GM15510 (cell line): ENCODE measurements around the gene HHATL.

ENCODE experiments used
- POLR2A ChIP-seq: IDR thresholded peaks from 3 replicates; pipeline ENCODE4 v1.6.1; 2011; ENCODE audit warnings: borderline replicate concordance; ENCODE audit not compliant: insufficient read length; ENCODE audit errors: extremely low read depth

The HHATL gene

DNA sequence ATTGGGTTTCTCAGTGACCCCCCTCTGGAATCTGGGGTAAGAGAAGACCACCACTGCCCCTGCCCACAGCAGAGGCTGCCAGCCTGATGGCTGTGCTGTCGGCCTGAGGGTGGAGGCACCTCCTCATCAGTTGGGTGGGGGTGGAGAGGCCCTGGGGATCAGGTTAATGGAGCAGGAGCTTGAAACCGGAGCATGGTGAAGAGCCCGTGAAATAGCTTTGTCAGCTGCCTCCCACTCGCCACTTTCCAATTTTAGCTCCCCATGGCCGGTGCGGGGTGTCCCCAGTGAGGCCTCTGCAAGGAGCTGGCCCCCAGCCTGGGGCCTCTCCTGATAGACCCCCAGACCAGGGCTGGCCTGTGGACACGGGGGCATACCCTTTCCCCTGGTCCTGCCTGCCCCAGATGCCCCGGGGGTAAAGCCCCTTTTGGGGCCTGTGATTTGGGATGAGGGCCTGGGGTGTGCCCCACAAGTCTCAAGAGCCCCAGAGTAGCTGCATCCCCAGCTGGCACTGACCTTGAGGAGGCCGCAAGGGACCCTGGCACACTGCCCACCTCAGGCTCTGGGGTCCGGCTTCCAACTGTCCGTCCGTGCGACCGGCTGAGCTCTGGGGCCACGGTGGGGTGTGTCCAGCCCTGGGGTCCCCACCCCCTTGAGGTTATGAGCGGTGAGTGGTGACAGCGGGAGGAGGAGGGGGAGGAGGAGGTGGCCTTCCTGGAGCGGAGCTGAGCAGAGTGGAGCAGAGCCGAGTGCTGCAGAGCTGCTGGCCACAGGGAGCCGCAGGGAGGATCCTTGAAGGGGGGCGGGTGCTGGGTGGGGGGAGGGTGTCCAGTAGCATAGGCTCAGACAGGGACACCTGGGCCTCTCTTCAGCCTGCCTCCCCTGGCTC is at the start of gene HHATL:
HHATL (minus strand) TSS at position 733 of the 886 bp plus-strand sequence. CDS start 1,972 bp downstream, outside the sequence.
- TF ChIP-seq POLR2A = no peak

DNA sequence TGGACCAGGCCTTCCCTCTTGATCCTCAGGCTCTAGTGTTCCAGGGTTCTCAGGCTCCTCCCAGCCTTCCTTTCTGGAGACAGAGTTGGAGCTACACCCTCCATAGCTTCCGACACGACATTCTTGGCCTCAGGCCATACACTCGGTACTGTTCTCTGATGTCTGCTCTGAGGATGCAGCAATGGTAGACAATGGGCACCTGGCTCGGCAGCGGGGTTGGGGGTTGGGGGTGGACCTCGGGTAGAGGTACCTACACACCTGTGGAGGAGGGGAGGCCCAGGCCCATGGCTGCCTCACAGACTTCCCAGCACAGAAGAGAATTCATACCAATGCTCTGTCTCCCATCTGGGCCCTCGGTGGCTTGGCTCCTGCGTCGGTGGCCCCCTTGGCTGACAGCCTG is 49.0 kb upstream of the HHATL start:
- TF ChIP-seq POLR2A = no peak

- no peak for TF ChIP-seq POLR2A
Measured at GRCh38 chr3:42750834-42751233, 48.2 kb upstream of the HHATL start.

GRCh38 chr3:42749753-42750231 is 47.2 kb upstream of the HHATL start:
- no peak for TF ChIP-seq POLR2A

GRCh38 chr3:42749025-42749752 is 46.6 kb upstream of the HHATL start:
- TF ChIP-seq POLR2A = no peak

- TF ChIP-seq POLR2A = no peak
Measured at GRCh38 chr3:42747581-42747980, 45.0 kb upstream of the HHATL start.

- no peak for TF ChIP-seq POLR2A
Measured at GRCh38 chr3:42746455-42747450, 44.2 kb upstream of the HHATL start.

- TF ChIP-seq POLR2A = no peak
Measured at GRCh38 chr3:42745776-42746454, 43.3 kb upstream of the HHATL start.

GRCh38 chr3:42745291-42745745 is 42.7 kb upstream of the HHATL start:
- TF ChIP-seq POLR2A = no peak

- no peak for TF ChIP-seq POLR2A
Measured at GRCh38 chr3:42743204-42743995, 40.8 kb upstream of the HHATL start.

GRCh38 chr3:42742688-42743087 is 40.1 kb upstream of the HHATL start:
- no peak for TF ChIP-seq POLR2A

- no peak for TF ChIP-seq POLR2A
Measured at GRCh38 chr3:42742259-42742658, 39.7 kb upstream of the HHATL start.

GRCh38 chr3:42741796-42742195 is 39.2 kb upstream of the HHATL start:
- TF ChIP-seq POLR2A = no peak
